ENCODE data around the gene TRIP12. TPM values are rescaled to one million over a fixed set of nuclear protein-coding genes. Genes with fewer than 3 reads are reported as not detected.

Gene TRIP12
- total and polyA plus RNA-seq, 2 of the 13 experiments (the other 11 are each of a cell fraction or from before 2014, with no cell fraction given) = 72.1 to 153 TPM

DNA sequence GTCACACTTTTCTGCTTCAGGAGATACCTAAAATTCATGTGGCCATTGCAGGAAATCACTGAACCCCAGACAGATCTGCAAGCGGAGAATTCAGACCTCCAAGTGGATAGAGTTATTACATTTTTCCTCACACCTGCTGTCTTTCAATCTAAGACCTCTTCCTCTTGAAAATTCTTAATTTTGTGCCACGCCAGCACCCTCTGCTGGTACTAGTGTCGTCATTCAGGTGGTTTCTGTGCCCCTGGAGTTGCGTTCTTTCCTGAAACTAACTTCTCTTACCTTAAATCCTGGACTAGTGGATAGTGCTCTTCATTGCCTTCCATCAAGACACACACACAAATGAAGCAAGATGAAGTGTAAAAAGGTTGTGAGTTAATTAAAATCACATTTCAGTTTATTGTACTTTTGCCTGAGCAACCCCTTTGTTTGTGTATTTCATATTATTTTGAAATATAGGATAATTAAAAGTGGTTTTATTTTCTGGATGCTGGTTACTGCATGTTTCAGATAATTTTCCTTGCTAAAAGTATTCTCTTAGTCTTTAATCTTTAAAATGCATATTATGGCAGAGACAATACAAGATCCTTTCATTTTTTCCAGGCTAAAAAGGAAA lies 205.8 kb downstream of the TRIP12 start (continued):
- TF ChIP-seq TBP (CRISPR knock-in tag; IDR thresholded peaks at IDR 0.05) = no peak
- TF ChIP-seq CREM (IDR thresholded peaks at IDR 0.05) = peak; percentile 54
- no peak for TF ChIP-seq CREM (CRISPR knock-in tag; IDR thresholded peaks at IDR 0.05)
- no peak for TF ChIP-seq DNMT1 (CRISPR knock-in tag; IDR thresholded peaks at IDR 0.05)
- TF ChIP-seq, protein P1, sequence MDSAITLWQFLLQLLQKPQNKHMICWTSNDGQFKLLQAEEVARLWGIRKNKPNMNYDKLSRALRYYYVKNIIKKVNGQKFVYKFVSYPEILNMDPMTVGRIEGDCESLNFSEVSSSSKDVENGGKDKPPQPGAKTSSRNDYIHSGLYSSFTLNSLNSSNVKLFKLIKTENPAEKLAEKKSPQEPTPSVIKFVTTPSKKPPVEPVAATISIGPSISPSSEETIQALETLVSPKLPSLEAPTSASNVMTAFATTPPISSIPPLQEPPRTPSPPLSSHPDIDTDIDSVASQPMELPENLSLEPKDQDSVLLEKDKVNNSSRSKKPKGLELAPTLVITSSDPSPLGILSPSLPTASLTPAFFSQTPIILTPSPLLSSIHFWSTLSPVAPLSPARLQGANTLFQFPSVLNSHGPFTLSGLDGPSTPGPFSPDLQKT (CRISPR knock-in tag; IDR thresholded peaks at IDR 0.05; ENCODE audit: borderline replicate concordance) = no peak
- no peak for TF ChIP-seq HDAC1 (CRISPR knock-in tag; IDR thresholded peaks at IDR 0.05)
- TF ChIP-seq, protein P2, sequence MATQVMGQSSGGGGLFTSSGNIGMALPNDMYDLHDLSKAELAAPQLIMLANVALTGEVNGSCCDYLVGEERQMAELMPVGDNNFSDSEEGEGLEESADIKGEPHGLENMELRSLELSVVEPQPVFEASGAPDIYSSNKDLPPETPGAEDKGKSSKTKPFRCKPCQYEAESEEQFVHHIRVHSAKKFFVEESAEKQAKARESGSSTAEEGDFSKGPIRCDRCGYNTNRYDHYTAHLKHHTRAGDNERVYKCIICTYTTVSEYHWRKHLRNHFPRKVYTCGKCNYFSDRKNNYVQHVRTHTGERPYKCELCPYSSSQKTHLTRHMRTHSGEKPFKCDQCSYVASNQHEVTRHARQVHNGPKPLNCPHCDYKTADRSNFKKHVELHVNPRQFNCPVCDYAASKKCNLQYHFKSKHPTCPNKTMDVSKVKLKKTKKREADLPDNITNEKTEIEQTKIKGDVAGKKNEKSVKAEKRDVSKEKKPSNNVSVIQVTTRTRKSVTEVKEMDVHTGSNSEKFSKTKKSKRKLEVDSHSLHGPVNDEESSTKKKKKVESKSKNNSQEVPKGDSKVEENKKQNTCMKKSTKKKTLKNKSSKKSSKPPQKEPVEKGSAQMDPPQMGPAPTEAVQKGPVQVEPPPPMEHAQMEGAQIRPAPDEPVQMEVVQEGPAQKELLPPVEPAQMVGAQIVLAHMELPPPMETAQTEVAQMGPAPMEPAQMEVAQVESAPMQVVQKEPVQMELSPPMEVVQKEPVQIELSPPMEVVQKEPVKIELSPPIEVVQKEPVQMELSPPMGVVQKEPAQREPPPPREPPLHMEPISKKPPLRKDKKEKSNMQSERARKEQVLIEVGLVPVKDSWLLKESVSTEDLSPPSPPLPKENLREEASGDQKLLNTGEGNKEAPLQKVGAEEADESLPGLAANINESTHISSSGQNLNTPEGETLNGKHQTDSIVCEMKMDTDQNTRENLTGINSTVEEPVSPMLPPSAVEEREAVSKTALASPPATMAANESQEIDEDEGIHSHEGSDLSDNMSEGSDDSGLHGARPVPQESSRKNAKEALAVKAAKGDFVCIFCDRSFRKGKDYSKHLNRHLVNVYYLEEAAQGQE (IDR thresholded peaks at IDR 0.05; ENCODE audit: borderline replicate concordance in 1 of 2, low read depth in 1 of 2, low read length in 2 of 2) = peak in 1 of 2 experiments; percentile 50; a peak in 2 of 4 replicates
- TF ChIP-seq, protein P3, sequence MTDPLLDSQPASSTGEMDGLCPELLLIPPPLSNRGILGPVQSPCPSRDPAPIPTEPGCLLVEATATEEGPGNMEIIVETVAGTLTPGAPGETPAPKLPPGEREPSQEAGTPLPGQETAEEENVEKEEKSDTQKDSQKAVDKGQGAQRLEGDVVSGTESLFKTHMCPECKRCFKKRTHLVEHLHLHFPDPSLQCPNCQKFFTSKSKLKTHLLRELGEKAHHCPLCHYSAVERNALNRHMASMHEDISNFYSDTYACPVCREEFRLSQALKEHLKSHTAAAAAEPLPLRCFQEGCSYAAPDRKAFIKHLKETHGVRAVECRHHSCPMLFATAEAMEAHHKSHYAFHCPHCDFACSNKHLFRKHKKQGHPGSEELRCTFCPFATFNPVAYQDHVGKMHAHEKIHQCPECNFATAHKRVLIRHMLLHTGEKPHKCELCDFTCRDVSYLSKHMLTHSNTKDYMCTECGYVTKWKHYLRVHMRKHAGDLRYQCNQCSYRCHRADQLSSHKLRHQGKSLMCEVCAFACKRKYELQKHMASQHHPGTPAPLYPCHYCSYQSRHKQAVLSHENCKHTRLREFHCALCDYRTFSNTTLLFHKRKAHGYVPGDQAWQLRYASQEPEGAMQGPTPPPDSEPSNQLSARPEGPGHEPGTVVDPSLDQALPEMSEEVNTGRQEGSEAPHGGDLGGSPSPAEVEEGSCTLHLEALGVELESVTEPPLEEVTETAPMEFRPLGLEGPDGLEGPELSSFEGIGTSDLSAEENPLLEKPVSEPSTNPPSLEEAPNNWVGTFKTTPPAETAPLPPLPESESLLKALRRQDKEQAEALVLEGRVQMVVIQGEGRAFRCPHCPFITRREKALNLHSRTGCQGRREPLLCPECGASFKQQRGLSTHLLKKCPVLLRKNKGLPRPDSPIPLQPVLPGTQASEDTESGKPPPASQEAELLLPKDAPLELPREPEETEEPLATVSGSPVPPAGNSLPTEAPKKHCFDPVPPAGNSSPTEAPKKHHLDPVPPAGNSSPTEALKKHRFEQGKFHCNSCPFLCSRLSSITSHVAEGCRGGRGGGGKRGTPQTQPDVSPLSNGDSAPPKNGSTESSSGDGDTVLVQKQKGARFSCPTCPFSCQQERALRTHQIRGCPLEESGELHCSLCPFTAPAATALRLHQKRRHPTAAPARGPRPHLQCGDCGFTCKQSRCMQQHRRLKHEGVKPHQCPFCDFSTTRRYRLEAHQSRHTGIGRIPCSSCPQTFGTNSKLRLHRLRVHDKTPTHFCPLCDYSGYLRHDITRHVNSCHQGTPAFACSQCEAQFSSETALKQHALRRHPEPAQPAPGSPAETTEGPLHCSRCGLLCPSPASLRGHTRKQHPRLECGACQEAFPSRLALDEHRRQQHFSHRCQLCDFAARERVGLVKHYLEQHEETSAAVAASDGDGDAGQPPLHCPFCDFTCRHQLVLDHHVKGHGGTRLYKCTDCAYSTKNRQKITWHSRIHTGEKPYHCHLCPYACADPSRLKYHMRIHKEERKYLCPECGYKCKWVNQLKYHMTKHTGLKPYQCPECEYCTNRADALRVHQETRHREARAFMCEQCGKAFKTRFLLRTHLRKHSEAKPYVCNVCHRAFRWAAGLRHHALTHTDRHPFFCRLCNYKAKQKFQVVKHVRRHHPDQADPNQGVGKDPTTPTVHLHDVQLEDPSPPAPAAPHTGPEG (CRISPR knock-in tag; IDR thresholded peaks at IDR 0.05) = no peak
- TF ChIP-seq, protein P4, sequence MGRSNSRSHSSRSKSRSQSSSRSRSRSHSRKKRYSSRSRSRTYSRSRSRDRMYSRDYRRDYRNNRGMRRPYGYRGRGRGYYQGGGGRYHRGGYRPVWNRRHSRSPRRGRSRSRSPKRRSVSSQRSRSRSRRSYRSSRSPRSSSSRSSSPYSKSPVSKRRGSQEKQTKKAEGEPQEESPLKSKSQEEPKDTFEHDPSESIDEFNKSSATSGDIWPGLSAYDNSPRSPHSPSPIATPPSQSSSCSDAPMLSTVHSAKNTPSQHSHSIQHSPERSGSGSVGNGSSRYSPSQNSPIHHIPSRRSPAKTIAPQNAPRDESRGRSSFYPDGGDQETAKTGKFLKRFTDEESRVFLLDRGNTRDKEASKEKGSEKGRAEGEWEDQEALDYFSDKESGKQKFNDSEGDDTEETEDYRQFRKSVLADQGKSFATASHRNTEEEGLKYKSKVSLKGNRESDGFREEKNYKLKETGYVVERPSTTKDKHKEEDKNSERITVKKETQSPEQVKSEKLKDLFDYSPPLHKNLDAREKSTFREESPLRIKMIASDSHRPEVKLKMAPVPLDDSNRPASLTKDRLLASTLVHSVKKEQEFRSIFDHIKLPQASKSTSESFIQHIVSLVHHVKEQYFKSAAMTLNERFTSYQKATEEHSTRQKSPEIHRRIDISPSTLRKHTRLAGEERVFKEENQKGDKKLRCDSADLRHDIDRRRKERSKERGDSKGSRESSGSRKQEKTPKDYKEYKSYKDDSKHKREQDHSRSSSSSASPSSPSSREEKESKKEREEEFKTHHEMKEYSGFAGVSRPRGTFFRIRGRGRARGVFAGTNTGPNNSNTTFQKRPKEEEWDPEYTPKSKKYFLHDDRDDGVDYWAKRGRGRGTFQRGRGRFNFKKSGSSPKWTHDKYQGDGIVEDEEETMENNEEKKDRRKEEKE (IDR thresholded peaks at IDR 0.05) = no peak
- TF ChIP-seq TAF15 (IDR thresholded peaks at IDR 0.05; ENCODE audit: low read depth, low read length, poor library complexity, severe bottlenecking) = no peak
- no peak for TF ChIP-seq ZNF543 (CRISPR knock-in tag; IDR thresholded peaks at IDR 0.05)
- no peak for TF ChIP-seq HNF4G (IDR thresholded peaks at IDR 0.05; ENCODE audit: borderline replicate concordance, low read depth, low read length)
- TF ChIP-seq HNF4G (CRISPR knock-in tag; IDR thresholded peaks at IDR 0.05; ENCODE audit: borderline replicate concordance, low read depth) = no peak
- TF ChIP-seq CREB1 (IDR thresholded peaks at IDR 0.05) = peak; percentile 37; the same call in 1 of the 2 replicates
- 0 out of 2 replicates have a peak, but pooled peaks have one; percentile 53 for TF ChIP-seq CREB1 (CRISPR knock-in tag; IDR thresholded peaks at IDR 0.05)
- TF ChIP-seq JUND (CRISPR knock-in tag; IDR thresholded peaks at IDR 0.05) = no peak
- no peak for TF ChIP-seq ZNF317 (CRISPR knock-in tag; IDR thresholded peaks at IDR 0.05)
